GM12878 (cell line): Measurements from ENCODE around the gene R3HDM2.

Experiments
- EP300 ChIP-seq, 2 experiments: fragments of 150-350 bp in 1 of 2; IDR thresholded peaks; 2 replicates each; pipeline ENCODE4 v1.6.1; 2011 to 2012; ENCODE audit warnings: low read depth in 2 of 2, low read length in 2 of 2, borderline replicate concordance in 1 of 2, improper control_type of control experiment in 1 of 2, inconsistent platforms in 1 of 2; ENCODE audit not compliant: control insufficient read depth in 1 of 2
- TF ChIP-seq, protein P1 (sequence below): IDR thresholded peaks from 2 replicates; pipeline ENCODE4 v1.6.1; 2011; ENCODE audit warnings: borderline replicate concordance, low read depth, mild to moderate bottlenecking, moderate library complexity, mixed read lengths, low read length; ENCODE audit not compliant: insufficient read depth; ENCODE audit errors: extremely low read length

DNA sequence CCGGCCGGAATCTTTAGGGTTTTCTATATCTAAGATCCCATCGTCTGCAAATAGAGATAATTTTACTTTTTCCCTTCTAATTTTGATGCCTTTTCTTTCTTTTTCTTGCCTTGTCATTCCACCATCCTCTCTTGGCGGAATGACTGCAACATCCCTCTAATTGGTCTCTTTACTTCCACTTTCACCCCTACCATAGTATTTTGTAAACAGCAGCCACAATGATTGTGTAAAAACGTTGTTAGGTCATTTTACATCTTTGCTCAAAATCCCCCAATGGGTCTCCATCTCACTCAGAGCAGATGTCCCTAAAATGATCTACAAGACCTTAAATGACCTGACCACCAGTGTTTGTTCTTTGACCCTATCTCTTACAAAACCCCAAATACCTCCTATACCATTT, 99.9 kb downstream of the R3HDM2 start:
- TF ChIP-seq EP300 (IDR thresholded peaks at IDR 0.05; ENCODE audit: borderline replicate concordance in 1 of 2, control insufficient read depth in 1 of 2, low read depth in 2 of 2, low read length in 2 of 2) = no peak
- TF ChIP-seq, protein P1, sequence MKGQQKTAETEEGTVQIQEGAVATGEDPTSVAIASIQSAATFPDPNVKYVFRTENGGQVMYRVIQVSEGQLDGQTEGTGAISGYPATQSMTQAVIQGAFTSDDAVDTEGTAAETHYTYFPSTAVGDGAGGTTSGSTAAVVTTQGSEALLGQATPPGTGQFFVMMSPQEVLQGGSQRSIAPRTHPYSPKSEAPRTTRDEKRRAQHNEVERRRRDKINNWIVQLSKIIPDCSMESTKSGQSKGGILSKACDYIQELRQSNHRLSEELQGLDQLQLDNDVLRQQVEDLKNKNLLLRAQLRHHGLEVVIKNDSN = no peak
